HG03571 (cell line): ENCODE measurements around the gene ZNF462.

ENCODE experiments used
- ATAC-seq: cut with Tn5 transposase; IDR thresholded peaks from one replicate; pipeline ENCODE4 v1.9.1; 2021; ENCODE audit not compliant: unreplicated experiment

The ZNF462 gene

GRCh38 chr9:106925392-106925791, 62.4 kb downstream of the ZNF462 start:
- ATAC-seq, result no peak

- no peak for ATAC-seq
Observed at GRCh38 chr9:106927916-106928315, 65.0 kb downstream of the ZNF462 start.

- no peak for ATAC-seq
Observed at GRCh38 chr9:106928350-106928749, 65.4 kb downstream of the ZNF462 start.

- no peak for ATAC-seq
Observed at GRCh38 chr9:106929471-106930177, 66.7 kb downstream of the ZNF462 start.

- ATAC-seq, result no peak
Observed at GRCh38 chr9:106930477-106930876, 67.5 kb downstream of the ZNF462 start.

GRCh38 chr9:106931466-106931865, 68.5 kb downstream of the ZNF462 start:
- ATAC-seq, result no peak

GRCh38 chr9:106932178-106932577, 69.2 kb downstream of the ZNF462 start:
- ATAC-seq, result no peak

GRCh38 chr9:106932675-106933074, 69.7 kb downstream of the ZNF462 start:
- no peak for ATAC-seq

GRCh38 chr9:106933470-106933869, 70.5 kb downstream of the ZNF462 start:
- no peak for ATAC-seq

GRCh38 chr9:106934442-106935238, 71.7 kb downstream of the ZNF462 start:
- ATAC-seq, result no peak

- ATAC-seq, result no peak
Observed at GRCh38 chr9:106936680-106937079, 73.7 kb downstream of the ZNF462 start.

GRCh38 chr9:106941916-106942315, 79.0 kb downstream of the ZNF462 start:
- no peak for ATAC-seq

GRCh38 chr9:106945727-106946660, 83.0 kb downstream of the ZNF462 start:
- ATAC-seq, result no peak

- no peak for ATAC-seq
Observed at GRCh38 chr9:106947106-106947900, 84.3 kb downstream of the ZNF462 start.

GRCh38 chr9:106953174-106953573, 90.2 kb downstream of the ZNF462 start:
- ATAC-seq, result no peak

GRCh38 chr9:106954558-106954957, 91.6 kb downstream of the ZNF462 start:
- no peak for ATAC-seq

- ATAC-seq, result no peak
Observed at GRCh38 chr9:106954974-106955850, 92.2 kb downstream of the ZNF462 start.

GRCh38 chr9:106956971-106957370, 94.0 kb downstream of the ZNF462 start:
- no peak for ATAC-seq

- no peak for ATAC-seq
Observed at GRCh38 chr9:106958955-106959657, 96.1 kb downstream of the ZNF462 start.
